A549 treated with dexamethasone at 1 μM for 4 hours (cell line): Measurements from ENCODE around the gene NDUFA11. TPM values are rescaled to one million over a fixed set of nuclear protein-coding genes. Genes with fewer than 3 reads are reported as not detected.

Experiments used
- total RNA-seq: library from RNA; stranded (reverse); fragments of 200-300 nt; extraction: Qiagen RNA extraction; gene quantifications from 5 replicates; pipeline ENCODE4 v1.2.3, GENCODE V29; 2022

The NDUFA11 gene
- 215 to 274 TPM (median 268 TPM) in 5 replicates for total RNA-seq

GRCh38 chr19:5903624-5904351 is at the start of gene NDUFA11:
TSS of gene NDUFA11 (minus strand) at chr19:5903790. CDS start at chr19:5903708, 82 bp downstream.

DNA sequence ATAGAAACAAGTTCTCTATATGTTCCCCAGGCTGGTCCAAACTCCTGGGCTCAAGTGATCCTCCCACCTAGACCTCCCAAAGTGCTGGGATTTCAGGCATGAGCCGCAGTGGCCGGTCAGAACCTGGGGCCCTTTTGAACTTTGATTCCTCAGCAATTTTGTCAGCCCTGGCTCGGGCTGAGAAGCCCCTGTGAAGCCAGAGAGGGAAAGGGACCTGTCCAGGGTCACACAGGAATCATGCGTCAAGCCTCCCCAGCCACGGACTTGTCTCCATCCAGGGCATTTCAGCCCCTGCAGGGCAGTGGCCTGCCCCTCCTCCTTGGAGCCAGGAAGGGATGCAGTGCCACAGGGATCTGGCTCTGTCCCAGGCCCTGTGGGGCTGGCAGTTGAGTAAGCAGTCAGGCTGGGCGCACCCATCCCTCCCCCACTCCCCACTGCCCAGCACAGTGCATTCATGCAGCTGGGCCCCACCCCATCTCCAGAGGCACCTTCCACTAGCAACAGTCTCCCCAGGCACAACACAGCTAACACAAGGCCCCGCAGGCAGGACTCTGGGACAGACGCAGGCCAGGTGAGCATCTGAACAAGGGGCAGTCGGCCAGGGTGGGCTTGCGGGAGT is 10.3 kb upstream of the NDUFA11 start, which contains the start of gene CAPS:
Gene CAPS (plus strand): TSS at position 516 of the 619 bp plus-strand sequence. CDS start 153 bp downstream, outside the sequence.

DNA sequence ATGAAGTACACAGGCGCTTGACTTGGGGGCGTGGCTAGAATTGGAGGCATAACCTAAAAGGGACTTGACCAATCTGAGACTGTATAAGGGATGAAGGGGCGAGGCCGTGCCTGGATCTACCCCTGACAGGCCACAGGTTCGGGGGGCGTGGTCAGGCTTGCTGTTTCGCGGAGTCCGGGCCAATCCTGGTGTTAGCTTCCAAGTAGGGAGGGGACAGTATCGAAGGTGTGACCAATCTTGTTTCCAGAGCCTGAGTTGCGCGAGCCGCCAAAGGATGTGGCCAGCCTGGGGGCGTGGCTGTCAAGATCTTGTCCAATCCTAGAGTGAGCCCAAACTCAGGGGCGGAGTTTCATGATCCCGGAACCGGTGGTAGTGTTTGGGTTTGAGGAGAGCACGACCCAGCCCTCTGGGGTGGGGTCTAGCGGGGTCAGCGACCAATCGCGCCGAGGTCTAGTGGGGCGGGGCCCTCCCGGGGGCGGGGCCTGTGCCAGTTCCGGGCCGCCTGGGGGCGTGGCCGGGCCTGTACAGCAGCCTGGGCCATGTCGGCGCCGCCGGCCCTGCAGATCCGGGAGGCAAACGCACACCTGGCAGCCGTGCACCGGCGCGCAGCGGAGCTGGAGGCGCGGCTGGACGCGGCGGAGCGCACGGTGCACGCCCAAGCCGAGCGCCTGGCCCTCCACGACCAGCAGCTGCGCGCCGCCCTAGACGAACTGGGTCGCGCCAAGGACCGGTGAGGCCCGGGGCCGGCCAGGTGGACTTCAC is 943 bp upstream of the NDUFA11 start, which contains the start of gene VMAC:
Gene VMAC (plus strand): TSS at position 521 of the 762 bp plus-strand sequence. CDS start 19 bp downstream, at position 540.

GRCh38 chr19:5851302-5851701 is 52.3 kb downstream of the NDUFA11 start, which contains the start of gene FUT3:
TSS of gene FUT3 (minus strand) at chr19:5851449.

Other genes with a start within 250 kb of the NDUFA11 start
- 49.5 to 70.9 TPM (median 63.4 TPM) in 5 replicates for gene MICOS13, start 223.3 kb downstream of the NDUFA11 start, total RNA-seq
- gene HSD11B1L, start 222.8 kb downstream of the NDUFA11 start, total RNA-seq = 2.8 to 4.4 TPM (median 3.4 TPM) in 5 replicates
- gene RPL36, start 213.5 kb downstream of the NDUFA11 start, total RNA-seq = 694 to 907 TPM (median 711 TPM) in 5 replicates
- gene LONP1, start 183.6 kb downstream of the NDUFA11 start, total RNA-seq = 42.7 to 65.3 TPM (median 62.4 TPM) in 5 replicates
- not detected in 5 replicates for gene CATSPERD, start 183.2 kb downstream of the NDUFA11 start, total RNA-seq
- gene PRR22, start 119.0 kb downstream of the NDUFA11 start, total RNA-seq = 1.6 to 2.7 TPM (median 2.1 TPM) in 5 replicates
- 22.3 to 34.2 TPM (median 33.0 TPM) in 5 replicates for gene DUS3L, start 112.6 kb downstream of the NDUFA11 start, total RNA-seq
- gene NRTN, start 98.7 kb downstream of the NDUFA11 start, total RNA-seq = 0.46 to 1.8 TPM (median 1.3 TPM) in 5 replicates
- 0.11 TPM in 1 of 5 replicates, not detected in the others for gene FUT6, start 64.1 kb downstream of the NDUFA11 start, total RNA-seq
- 0.07 to 0.11 TPM in 2 of 5 replicates, not detected in the others for gene FUT3, start 52.3 kb downstream of the NDUFA11 start, total RNA-seq
- gene FUT5, start 33.2 kb downstream of the NDUFA11 start, total RNA-seq = not detected in 5 replicates
- gene VMAC, start 1.1 kb upstream of the NDUFA11 start, total RNA-seq = 0.24 to 0.59 TPM (median 0.51 TPM) in 5 replicates
- gene CAPS, start 10.5 kb upstream of the NDUFA11 start, total RNA-seq = 0.68 to 1.9 TPM (median 1.7 TPM) in 5 replicates
- gene RANBP3, start 74.3 kb upstream of the NDUFA11 start, total RNA-seq = 34.3 to 46.7 TPM (median 44.7 TPM) in 5 replicates
- gene RFX2, start 206.7 kb upstream of the NDUFA11 start, total RNA-seq = 6.3 to 8.6 TPM (median 7.5 TPM) in 5 replicates
- gene ACSBG2, start 231.9 kb upstream of the NDUFA11 start, total RNA-seq = not detected in 5 replicates